Breast epithelium (tissue), 4 donors: Measurements from ENCODE around the gene NUP210L. TPM values are rescaled to one million over a fixed set of nuclear protein-coding genes. Genes with fewer than 3 reads are reported as not detected.

Source experiments
- DNase-seq, 2 donors: peaks; one replicate each; pipeline ENCODE4 v3.0.0-alpha.2; 2019; ENCODE audit warnings: low spot score in 2 of 2
- H3K27ac ChIP-seq, 2 donors: fragments of 200-600 bp; sonication (generic) in 1 of 2; one replicate each; pipeline ENCODE4 v1.5.1; 2016 to 2019; ENCODE audit warnings: mild to moderate bottlenecking in 1 of 2
- H3K27me3 ChIP-seq, 2 donors: fragments of 200-600 bp; sonication (generic) in 1 of 2; one replicate each; pipeline versions ENCODE4 v1.5.1 to v1.6.0; 2017 to 2019; ENCODE audit warnings: control low read depth in 1 of 2, mild to moderate bottlenecking in 1 of 2
- H3K36me3 ChIP-seq: fragments of 200-600 bp; one replicate; pipeline ENCODE4 v1.5.1; 2019
- H3K4me1 ChIP-seq, 2 donors: fragments of 200-600 bp; sonication (generic); one replicate each; pipeline ENCODE4 v1.5.1; 2016 to 2019; ENCODE audit warnings: control low read depth in 1 of 2
- H3K4me3 ChIP-seq, 3 donors: fragments of 200-600 bp; sonication (generic); 1 replicate in 2 of 3; 2 replicates in 1 of 3; pipeline ENCODE4 v1.5.1; 2016 to 2019; ENCODE audit warnings: mild to moderate bottlenecking in 3 of 3, moderate library complexity in 2 of 3
- H3K9me3 ChIP-seq, 2 donors: fragments of 200-600 bp; sonication (generic) in 1 of 2; one replicate each; pipeline ENCODE4 v1.5.1; 2016 to 2019; ENCODE audit warnings: control low read depth in 1 of 2
- CTCF ChIP-seq, 3 donors: fragments of 450-650 bp; IDR thresholded peaks; one replicate each; pipeline ENCODE4 v1.5.1; 2016 to 2017; ENCODE audit warnings: antibody characterized with exemption in 3 of 3, mild to moderate bottlenecking in 3 of 3, moderate library complexity in 3 of 3
- POLR2A ChIP-seq: fragments of 450-650 bp; IDR thresholded peaks from one replicate; pipeline ENCODE4 v1.6.1; 2016; ENCODE audit warnings: antibody characterized with exemption, mild to moderate bottlenecking, moderate library complexity
- POLR2AphosphoS5 ChIP-seq, 3 donors: sonication (generic); formaldehyde crosslinking; IDR thresholded peaks; one replicate each; pipeline ENCODE4 v1.6.1; 2017; ENCODE audit warnings: antibody characterized with exemption in 3 of 3
- intact Hi-C: fragments of 100-400 bp; cut with DNase I; formaldehyde crosslinking; loops from one replicate; pipeline ENCODE4 v1.15.1; 2023; ENCODE audit warnings: low total_unique reads
- total RNA-seq, 3 donors: library from RNA; depleted of rRNA; stranded (reverse); fragments of >200 nt; gene quantifications; one replicate each; pipeline ENCODE4 v1.1.0, GENCODE V29; 2016

The NUP210L gene
- total RNA-seq, 3 donors from 2014 or later = under 0.01 TPM; not detected in 2

- no peak for TF ChIP-seq POLR2A
- no peak for TF ChIP-seq POLR2AphosphoS5 (IDR thresholded peaks at IDR 0.05)
- TF ChIP-seq CTCF (IDR thresholded peaks at IDR 0.05) = no peak
- peak overlapping the region; percentile 91 to 95 for H3K27ac ChIP-seq
- H3K9me3 ChIP-seq = no peaks in the 10 kb centered on the region
- peaks cover 5% of the 10 kb centered on the region for H3K36me3 ChIP-seq
- H3K4me1 ChIP-seq = peaks cover 10 to 17% of the 10 kb centered on the region in 2 donors
- no peak for DNase-seq
- H3K27me3 ChIP-seq = no peaks in the 10 kb centered on the region
- intact Hi-C loops = no loop called here
- H3K4me3 ChIP-seq = peak overlapping the region; percentile 93 to 95 (median 94)
These were observed 197.7 kb downstream of the NUP210L start for GRCh38 chr1:153956997-153957715.

GRCh38 chr1:153954826-153955225 is 200.0 kb downstream of the NUP210L start:
- DNase-seq = no peak
- Histone ChIP-seq H3K4me1 (peaks cover 10 to 11% of the 10 kb centered on the region in 2 donors), H3K36me3 (peaks cover 12% of the 10 kb centered on the region)

GRCh38 chr1:153953859-153954365 is 201.0 kb downstream of the NUP210L start:
- peaks cover 10 to 11% of the 10 kb centered on the region in 2 donors for H3K4me1 ChIP-seq

More at GRCh38 chr1:153954826-153955225, 200.0 kb downstream of the NUP210L start:
- no peak for TF ChIP-seq CTCF (IDR thresholded peaks at IDR 0.05)
- TF ChIP-seq POLR2A = no peak
- no peak for TF ChIP-seq POLR2AphosphoS5 (IDR thresholded peaks at IDR 0.05)
- Histone ChIP-seq H3K4me3 (no peak overlapping the region), H3K9me3 (no peaks in the 10 kb centered on the region), H3K27me3 (no peaks in the 10 kb centered on the region), H3K27ac (no peak overlapping the region)
- intact Hi-C loops = no loop called here

GRCh38 chr1:153951801-153952200 is 203.1 kb downstream of the NUP210L start:
- no peak for DNase-seq
- TF ChIP-seq POLR2AphosphoS5 (IDR thresholded peaks at IDR 0.05) (no peak), CTCF (IDR thresholded peaks at IDR 0.05) (no peak), POLR2A (no peak)
- Histone ChIP-seq H3K9me3 (no peaks in the 10 kb centered on the region), H3K36me3 (peaks cover 12% of the 10 kb centered on the region), H3K27ac (no peak overlapping the region), H3K4me1 (peaks cover 6 to 10% of the 10 kb centered on the region in 2 donors), H3K4me3 (no peak overlapping the region), H3K27me3 (no peaks in the 10 kb centered on the region)
- intact Hi-C loops = no loop called here

More at GRCh38 chr1:153953859-153954365, 201.0 kb downstream of the NUP210L start:
- H3K36me3 ChIP-seq = peaks cover 12% of the 10 kb centered on the region
- H3K4me3 ChIP-seq = no peak overlapping the region
- H3K27ac ChIP-seq = no peak overlapping the region
- TF ChIP-seq POLR2A = no peak
- no peak for TF ChIP-seq POLR2AphosphoS5 (IDR thresholded peaks at IDR 0.05)
- no peak for TF ChIP-seq CTCF (IDR thresholded peaks at IDR 0.05)
- no peaks in the 10 kb centered on the region for H3K27me3 ChIP-seq
- H3K9me3 ChIP-seq = no peaks in the 10 kb centered on the region
- intact Hi-C loops = no loop called here
- DNase-seq = no peak

- no peaks in the 10 kb centered on the region for H3K9me3 ChIP-seq
- no peak overlapping the region for H3K27ac ChIP-seq
- TF ChIP-seq CTCF (IDR thresholded peaks at IDR 0.05) = no peak
- no peak for TF ChIP-seq POLR2A
- peaks cover 12% of the 10 kb centered on the region for H3K36me3 ChIP-seq
- H3K4me3 ChIP-seq = no peak overlapping the region
- no peak for DNase-seq
- intact Hi-C loops = no loop called here
- H3K27me3 ChIP-seq = no peaks in the 10 kb centered on the region
- H3K4me1 ChIP-seq = peaks cover 0 to 4% of the 10 kb centered on the region in 2 donors
These were observed 203.7 kb downstream of the NUP210L start for GRCh38 chr1:153951183-153951582.
